Memory B cell (primary cell): ENCODE measurements around the gene MTUS2.
A peak's percentile ranks its signal among the peaks of the same experiment; 100 is the strongest.
"Not testable (repeated sequence)": the region's sequence is repeated elsewhere in the genome, so short reads cannot be mapped to it uniquely, and the experiment has no call there.

Experiments used
- ATAC-seq: fragments of 150-1000 bp; cut with Tn5 transposase; 2 replicates; pipeline ENCODE4 v1.10.0; 2021; ENCODE audit warnings: low read depth, mild to moderate bottlenecking, moderate library complexity
- DNase-seq, 2 donors: peaks; one replicate each; pipeline ENCODE4 v3.0.0; 2022; ENCODE audit warnings: low spot score in 2 of 2
- H3K27ac Mint-ChIP-seq: one replicate; pipeline ENCODE4 v1.8.0; 2022; ENCODE audit warnings: mild to moderate bottlenecking, moderate library complexity, mixed read lengths
- H3K27me3 Mint-ChIP-seq: one replicate; pipeline ENCODE4 v1.8.0; 2022; ENCODE audit warnings: mixed read lengths
- H3K36me3 Mint-ChIP-seq: one replicate; pipeline ENCODE4 v1.8.0; 2022; ENCODE audit warnings: mild to moderate bottlenecking, mixed read lengths
- H3K4me1 Mint-ChIP-seq: one replicate; pipeline ENCODE4 v1.8.0; 2022; ENCODE audit warnings: mixed read lengths
- H3K4me3 Mint-ChIP-seq: one replicate; pipeline ENCODE4 v1.8.0; 2022; ENCODE audit warnings: mild to moderate bottlenecking, moderate library complexity, mixed read lengths
- H3K9me3 Mint-ChIP-seq: one replicate; pipeline ENCODE4 v1.8.0; 2022; ENCODE audit warnings: mixed read lengths

MTUS2 gene

GRCh38 chr13:29170436-29171082 is 350.4 kb downstream of the MTUS2 start:
- DNase-seq (no peak), ATAC-seq (no peak)
- Mint-ChIP-seq H3K4me3 (no peak overlapping the region), H3K27me3 (peaks cover 4% of the 10 kb centered on the region), H3K27ac (no peak overlapping the region), H3K36me3 (no peaks in the 10 kb centered on the region), H3K4me1 (peaks cover 2% of the 10 kb centered on the region), H3K9me3 (no peaks in the 10 kb centered on the region)

GRCh38 chr13:29171244-29171643 is 351.1 kb downstream of the MTUS2 start:
- Mint-ChIP-seq H3K4me1 (peaks cover 2% of the 10 kb centered on the region), H3K4me3 (no peak overlapping the region), H3K27ac (no peak overlapping the region), H3K9me3 (no peaks in the 10 kb centered on the region), H3K36me3 (no peaks in the 10 kb centered on the region), H3K27me3 (peaks cover 6% of the 10 kb centered on the region)
- ATAC-seq (no peak), DNase-seq (no peak)

GRCh38 chr13:29174093-29174492 is 354.0 kb downstream of the MTUS2 start:
- DNase-seq, result no peak
- H3K4me3 Mint-ChIP-seq, result no peak overlapping the region
- H3K4me1 Mint-ChIP-seq, result peaks cover 2% of the 10 kb centered on the region
- no peak overlapping the region for H3K27ac Mint-ChIP-seq
- H3K27me3 Mint-ChIP-seq, result peaks cover 9% of the 10 kb centered on the region
- peaks cover 2% of the 10 kb centered on the region for H3K36me3 Mint-ChIP-seq
- no peak for ATAC-seq
- no peaks in the 10 kb centered on the region for H3K9me3 Mint-ChIP-seq

GRCh38 chr13:29175250-29175873 is 355.2 kb downstream of the MTUS2 start:
- Mint-ChIP-seq H3K4me1 (peaks cover 2% of the 10 kb centered on the region), H3K9me3 (no peaks in the 10 kb centered on the region), H3K36me3 (peaks cover 2% of the 10 kb centered on the region), H3K27ac (no peak overlapping the region), H3K4me3 (no peak overlapping the region), H3K27me3 (peaks cover 9% of the 10 kb centered on the region)
- no peak for ATAC-seq
- DNase-seq, result no peak

GRCh38 chr13:29180055-29180454 is 359.9 kb downstream of the MTUS2 start:
- Mint-ChIP-seq H3K27ac (no peak overlapping the region), H3K9me3 (peaks cover 11% of the 10 kb centered on the region), H3K4me3 (no peak overlapping the region), H3K27me3 (peaks cover 8% of the 10 kb centered on the region), H3K4me1 (peaks cover 2% of the 10 kb centered on the region), H3K36me3 (peaks cover 2% of the 10 kb centered on the region)
- ATAC-seq, result no peak
- DNase-seq, result no peak

GRCh38 chr13:29182216-29182615 is 362.1 kb downstream of the MTUS2 start:
- peaks cover 3% of the 10 kb centered on the region for H3K4me1 Mint-ChIP-seq
- peaks cover 2% of the 10 kb centered on the region for H3K27me3 Mint-ChIP-seq
- H3K27ac Mint-ChIP-seq, result no peak overlapping the region
- H3K4me3 Mint-ChIP-seq, result no peak overlapping the region
- H3K36me3 Mint-ChIP-seq, result no peaks in the 10 kb centered on the region
- ATAC-seq, result no peak
- DNase-seq, result no peak
- peaks cover 16% of the 10 kb centered on the region for H3K9me3 Mint-ChIP-seq

GRCh38 chr13:29185926-29186325 is 365.8 kb downstream of the MTUS2 start:
- no peaks in the 10 kb centered on the region for H3K36me3 Mint-ChIP-seq
- ATAC-seq (no peak), DNase-seq (no peak)
- H3K4me1 Mint-ChIP-seq, result peaks cover 6% of the 10 kb centered on the region
- H3K4me3 Mint-ChIP-seq, result no peak overlapping the region
- peaks cover 3% of the 10 kb centered on the region for H3K27me3 Mint-ChIP-seq
- H3K27ac Mint-ChIP-seq, result no peak overlapping the region
- H3K9me3 Mint-ChIP-seq, result peaks cover 20% of the 10 kb centered on the region

- H3K4me3 Mint-ChIP-seq, result no peak overlapping the region
- H3K27me3 Mint-ChIP-seq, result peaks cover 3% of the 10 kb centered on the region
- H3K9me3 Mint-ChIP-seq, result peaks cover 19% of the 10 kb centered on the region
- no peak overlapping the region for H3K27ac Mint-ChIP-seq
- H3K4me1 Mint-ChIP-seq, result peaks cover 6% of the 10 kb centered on the region
- ATAC-seq (no peak), DNase-seq (no peak)
- no peaks in the 10 kb centered on the region for H3K36me3 Mint-ChIP-seq
Observed at GRCh38 chr13:29187584-29187983, 367.4 kb downstream of the MTUS2 start.

GRCh38 chr13:29190298-29190697 is 370.2 kb downstream of the MTUS2 start:
- Mint-ChIP-seq H3K27me3 (peaks cover 5% of the 10 kb centered on the region), H3K4me1 (peaks cover 6% of the 10 kb centered on the region), H3K9me3 (peaks cover 8% of the 10 kb centered on the region), H3K36me3 (no peaks in the 10 kb centered on the region), H3K4me3 (no peak overlapping the region), H3K27ac (no peak overlapping the region)
- ATAC-seq (no peak), DNase-seq (no peak)

- Mint-ChIP-seq H3K4me3 (no peak overlapping the region), H3K36me3 (no peaks in the 10 kb centered on the region), H3K9me3 (peaks cover 7% of the 10 kb centered on the region), H3K27me3 (peaks cover 5% of the 10 kb centered on the region), H3K4me1 (peaks cover 7% of the 10 kb centered on the region), H3K27ac (no peak overlapping the region)
- ATAC-seq (no peak), DNase-seq (no peak)
Observed at GRCh38 chr13:29193083-29193482, 372.9 kb downstream of the MTUS2 start.

GRCh38 chr13:29195456-29195855 is 375.3 kb downstream of the MTUS2 start:
- no peak for ATAC-seq
- H3K27me3 Mint-ChIP-seq, result peaks cover 1% of the 10 kb centered on the region
- peaks cover 7% of the 10 kb centered on the region for H3K4me1 Mint-ChIP-seq
- H3K27ac Mint-ChIP-seq, result no peak overlapping the region
- no peak overlapping the region for H3K4me3 Mint-ChIP-seq
- peaks cover 2% of the 10 kb centered on the region for H3K36me3 Mint-ChIP-seq
- peaks cover 13% of the 10 kb centered on the region for H3K9me3 Mint-ChIP-seq
- no peak for DNase-seq

GRCh38 chr13:29196409-29197074 is 376.4 kb downstream of the MTUS2 start:
- Mint-ChIP-seq H3K4me1 (peaks cover 7% of the 10 kb centered on the region), H3K27me3 (peaks cover 1% of the 10 kb centered on the region), H3K9me3 (peaks cover 13% of the 10 kb centered on the region), H3K36me3 (peaks cover 2% of the 10 kb centered on the region), H3K27ac (no peak overlapping the region), H3K4me3 (no peak overlapping the region)
- ATAC-seq (peak; percentile 44), DNase-seq (no peak)

- not testable (repeated sequence) for DNase-seq, H3K27ac Mint-ChIP-seq, H3K27me3 Mint-ChIP-seq, H3K4me1 Mint-ChIP-seq, ATAC-seq, H3K4me3 Mint-ChIP-seq, H3K36me3 Mint-ChIP-seq
- H3K9me3 Mint-ChIP-seq, result peaks cover 20% of the 10 kb centered on the region
Observed at GRCh38 chr13:29202753-29203152, 382.6 kb downstream of the MTUS2 start.

- DNase-seq (no peak), ATAC-seq (no peak)
- Mint-ChIP-seq H3K27ac (no peak overlapping the region), H3K4me1 (no peaks in the 10 kb centered on the region), H3K36me3 (no peaks in the 10 kb centered on the region), H3K9me3 (peaks cover 18% of the 10 kb centered on the region), H3K27me3 (no peaks in the 10 kb centered on the region), H3K4me3 (no peak overlapping the region)
Observed at GRCh38 chr13:29204651-29205050, 384.5 kb downstream of the MTUS2 start.
